ENCODE data around the gene ACR.
A peak's percentile ranks its signal among the peaks of the same experiment; 100 is the strongest.
"Not testable (repeated sequence)": the region's sequence is repeated elsewhere in the genome, so short reads cannot be mapped to it uniquely, and the experiment has no call there.

Gene ACR

GRCh38 chr22:50780244-50780643, 42.2 kb downstream of the ACR start:
- not testable (repeated sequence) for DNase-seq (ENCODE audit: low spot score)

GRCh38 chr22:50782253-50782652, 44.2 kb downstream of the ACR start:
- DNase-seq (ENCODE audit: low spot score) = not testable (repeated sequence)

GRCh38 chr22:50783033-50783879, 45.3 kb downstream of the ACR start, which contains the start of gene RABL2B:
TSS of gene RABL2B (minus strand) at chr22:50783636. CDS start at chr22:50782294, 1,342 bp downstream.
- DNase-seq (ENCODE audit: low spot score) = peak; percentile 82

GRCh38 chr22:50783880-50784276, 45.9 kb downstream of the ACR start:
- DNase-seq (ENCODE audit: low spot score) = not testable (repeated sequence)

GRCh38 chr22:50785289-50785688, 47.3 kb downstream of the ACR start:
- not testable (repeated sequence) for DNase-seq (ENCODE audit: low spot score)

GRCh38 chr22:50786936-50787335, 48.9 kb downstream of the ACR start:
- not testable (repeated sequence) for DNase-seq (ENCODE audit: low spot score)
